ENCODE data around the gene IRGQ.
A peak's percentile ranks its signal among the peaks of the same experiment; 100 is the strongest.

IRGQ gene

DNA sequence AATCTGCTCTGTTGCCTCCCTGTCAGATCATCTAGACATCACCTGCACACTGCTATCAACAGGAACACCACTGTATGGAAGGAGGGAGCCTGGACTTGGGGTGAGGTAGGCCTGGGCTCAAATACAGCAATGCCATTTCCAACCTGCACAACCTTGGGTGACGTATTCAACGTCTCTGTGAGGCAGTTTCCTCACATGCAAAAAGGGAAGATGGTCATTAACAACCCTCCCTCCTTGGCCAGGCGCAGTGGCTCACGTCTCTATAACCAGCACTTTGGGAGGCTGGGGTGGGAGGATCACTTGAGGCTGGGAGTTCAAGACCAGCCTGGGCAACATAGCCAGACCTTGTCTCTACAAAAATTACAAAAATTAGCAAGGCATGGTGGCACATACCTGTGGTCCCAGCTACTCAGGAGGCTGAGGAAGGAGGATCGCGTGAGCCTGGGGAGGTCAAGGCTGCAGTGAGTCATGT is 33.7 kb downstream of the IRGQ start:
- H3K27ac ChIP-seq, result no peak overlapping the region
- H3K79me2 ChIP-seq (ENCODE audit: insufficient read depth, low read depth), result no peaks in the 10 kb centered on the region
- no peaks in the 10 kb centered on the region for H4K20me1 ChIP-seq (ENCODE audit: insufficient read depth)
- H3K9ac ChIP-seq, result no peak overlapping the region
- no peak overlapping the region for H3K4me3 ChIP-seq (IDR thresholded peaks at IDR 0.05; ENCODE audit: insufficient read depth, low read depth, low read length)
- no peak overlapping the region for H3K4me2 ChIP-seq
- TF ChIP-seq, protein P1, sequence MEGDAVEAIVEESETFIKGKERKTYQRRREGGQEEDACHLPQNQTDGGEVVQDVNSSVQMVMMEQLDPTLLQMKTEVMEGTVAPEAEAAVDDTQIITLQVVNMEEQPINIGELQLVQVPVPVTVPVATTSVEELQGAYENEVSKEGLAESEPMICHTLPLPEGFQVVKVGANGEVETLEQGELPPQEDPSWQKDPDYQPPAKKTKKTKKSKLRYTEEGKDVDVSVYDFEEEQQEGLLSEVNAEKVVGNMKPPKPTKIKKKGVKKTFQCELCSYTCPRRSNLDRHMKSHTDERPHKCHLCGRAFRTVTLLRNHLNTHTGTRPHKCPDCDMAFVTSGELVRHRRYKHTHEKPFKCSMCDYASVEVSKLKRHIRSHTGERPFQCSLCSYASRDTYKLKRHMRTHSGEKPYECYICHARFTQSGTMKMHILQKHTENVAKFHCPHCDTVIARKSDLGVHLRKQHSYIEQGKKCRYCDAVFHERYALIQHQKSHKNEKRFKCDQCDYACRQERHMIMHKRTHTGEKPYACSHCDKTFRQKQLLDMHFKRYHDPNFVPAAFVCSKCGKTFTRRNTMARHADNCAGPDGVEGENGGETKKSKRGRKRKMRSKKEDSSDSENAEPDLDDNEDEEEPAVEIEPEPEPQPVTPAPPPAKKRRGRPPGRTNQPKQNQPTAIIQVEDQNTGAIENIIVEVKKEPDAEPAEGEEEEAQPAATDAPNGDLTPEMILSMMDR (conservative IDR thresholded peaks at IDR 0.05; ENCODE audit: low read depth, low read length), result no peak
- no peaks in the 10 kb centered on the region for H3K4me1 ChIP-seq (ENCODE audit: low read depth, poor library complexity, severe bottlenecking)
- H2AFZ ChIP-seq (ENCODE audit: low read depth), result no peak overlapping the region
- H3K36me3 ChIP-seq (ENCODE audit: insufficient read depth), result no peaks in the 10 kb centered on the region
- no peaks in the 10 kb centered on the region for H3K27me3 ChIP-seq (ENCODE audit: insufficient read depth, low read depth)

DNA sequence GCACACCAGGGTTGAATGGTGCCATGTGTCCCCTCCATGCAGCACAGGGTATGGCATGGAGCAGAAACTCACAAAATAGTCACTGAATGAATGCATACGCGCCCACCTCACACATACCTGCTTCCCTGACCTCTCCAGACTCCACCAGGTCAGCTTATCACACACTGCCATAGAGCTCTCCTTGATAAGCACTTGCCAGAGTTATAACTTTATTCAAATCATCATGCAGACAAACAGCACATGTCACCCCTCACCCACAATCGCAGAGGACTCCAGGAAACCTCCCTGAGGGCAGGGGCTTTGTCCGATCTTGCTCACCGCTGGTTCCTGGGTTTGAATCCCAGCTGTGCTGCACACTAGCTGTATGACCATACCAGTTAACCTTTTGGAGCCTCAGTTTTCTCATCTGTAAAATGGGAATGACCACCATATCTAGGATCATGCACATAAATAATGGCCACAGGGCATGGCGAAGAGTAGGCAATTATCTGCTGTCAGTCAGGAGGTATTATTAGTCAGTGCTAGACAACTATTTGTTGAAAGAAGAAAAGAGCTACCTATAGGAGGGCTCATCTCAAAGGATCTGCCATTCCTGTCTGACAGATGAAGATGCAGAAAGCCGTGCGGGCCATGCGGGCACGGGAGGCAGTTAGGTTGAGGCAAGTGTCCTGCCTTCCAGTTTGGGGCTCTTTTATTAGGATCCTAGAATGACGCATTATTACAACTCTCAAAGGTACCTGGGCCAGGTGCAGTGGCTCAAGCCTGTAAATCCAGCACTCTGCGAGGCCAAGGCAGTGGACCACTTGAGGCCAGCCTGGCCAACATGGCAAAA is 34.6 kb downstream of the IRGQ start:
- Histone ChIP-seq H3K79me2 (ENCODE audit: insufficient read depth, low read depth) (no peaks in the 10 kb centered on the region), H4K20me1 (ENCODE audit: insufficient read depth) (no peaks in the 10 kb centered on the region), H2AFZ (ENCODE audit: low read depth) (no peak overlapping the region), H3K36me3 (ENCODE audit: insufficient read depth) (no peaks in the 10 kb centered on the region), H3K4me2 (no peak overlapping the region), H3K4me1 (ENCODE audit: low read depth, poor library complexity, severe bottlenecking) (no peaks in the 10 kb centered on the region), H3K27me3 (ENCODE audit: insufficient read depth, low read depth) (no peaks in the 10 kb centered on the region), H3K27ac (no peak overlapping the region), H3K4me3 (IDR thresholded peaks at IDR 0.05; ENCODE audit: insufficient read depth, low read depth, low read length) (no peak overlapping the region), H3K9ac (no peak overlapping the region)
- TF ChIP-seq, protein P1 (conservative IDR thresholded peaks at IDR 0.05; ENCODE audit: low read depth, low read length), result no peak

DNA sequence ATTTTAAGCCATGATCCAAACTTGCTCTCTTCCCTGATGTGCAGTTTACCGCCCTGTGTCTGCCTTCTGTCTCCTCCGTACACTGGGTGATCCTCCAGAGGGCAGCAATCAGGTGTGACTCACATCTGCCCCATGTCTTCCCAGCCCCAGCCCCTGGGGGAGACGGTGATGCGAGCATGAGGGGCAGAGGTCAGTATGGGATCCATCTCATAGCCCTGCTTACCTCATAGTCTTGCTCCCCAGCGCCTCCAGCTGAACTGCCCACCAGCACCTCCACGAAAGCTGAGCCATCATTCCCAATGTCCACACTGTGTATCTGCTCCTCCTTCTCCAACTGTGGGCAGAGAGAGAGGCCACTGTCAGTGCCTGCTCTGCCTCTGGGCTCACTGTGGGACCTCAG is 35.2 kb downstream of the IRGQ start:
- Histone ChIP-seq H3K79me2 (ENCODE audit: insufficient read depth, low read depth) (no peaks in the 10 kb centered on the region), H3K27me3 (ENCODE audit: insufficient read depth, low read depth) (no peaks in the 10 kb centered on the region), H4K20me1 (ENCODE audit: insufficient read depth) (no peaks in the 10 kb centered on the region), H3K4me3 (IDR thresholded peaks at IDR 0.05; ENCODE audit: insufficient read depth, low read depth, low read length) (no peak overlapping the region), H3K9ac (no peak overlapping the region), H3K27ac (no peak overlapping the region), H2AFZ (ENCODE audit: low read depth) (no peak overlapping the region), H3K4me2 (no peak overlapping the region), H3K4me1 (ENCODE audit: low read depth, poor library complexity, severe bottlenecking) (no peaks in the 10 kb centered on the region), H3K36me3 (ENCODE audit: insufficient read depth) (no peaks in the 10 kb centered on the region)
- TF ChIP-seq, protein P1 (conservative IDR thresholded peaks at IDR 0.05; ENCODE audit: low read depth, low read length), result no peak

- no peaks in the 10 kb centered on the region for H3K79me2 ChIP-seq (ENCODE audit: insufficient read depth, low read depth)
- H4K20me1 ChIP-seq (ENCODE audit: insufficient read depth), result no peaks in the 10 kb centered on the region
- H2AFZ ChIP-seq (ENCODE audit: low read depth), result no peak overlapping the region
- TF ChIP-seq, protein P1 (conservative IDR thresholded peaks at IDR 0.05; ENCODE audit: low read depth, low read length), result peak; percentile 83
- no peaks in the 10 kb centered on the region; the same call in 1 of the 2 replicates for H3K36me3 ChIP-seq (ENCODE audit: insufficient read depth)
- H3K27me3 ChIP-seq (ENCODE audit: insufficient read depth, low read depth), result no peaks in the 10 kb centered on the region
- no peak overlapping the region for H3K9ac ChIP-seq
- H3K4me3 ChIP-seq (IDR thresholded peaks at IDR 0.05; ENCODE audit: insufficient read depth, low read depth, low read length), result no peak overlapping the region
- H3K4me2 ChIP-seq, result no peak overlapping the region
- H3K4me1 ChIP-seq (ENCODE audit: low read depth, poor library complexity, severe bottlenecking), result no peaks in the 10 kb centered on the region
- no peak overlapping the region for H3K27ac ChIP-seq
Measured at GRCh38 chr19:43555185-43555770, 40.7 kb downstream of the IRGQ start.

Measured in KMS-11 (cell line).